ENCODE data around the gene MTA1. TPM values are rescaled to one million over a fixed set of nuclear protein-coding genes. Genes with fewer than 3 reads are reported as not detected.

The MTA1 gene
- polyA plus RNA-seq, result 1 to 10 TPM in 2 of 3 donors, under 1 TPM in 1; 0.82 to 3.0 (median 2.8) TPM

- H3K4me3 Mint-ChIP-seq, result peak within 1 kb of the TSS; percentile 70 to 85 (median 84)
- H3K36me3 Mint-ChIP-seq, result no peaks in the 10 kb centered on the region
- no peaks in the 10 kb centered on the region for H3K9me3 Mint-ChIP-seq
- H3K4me1 Mint-ChIP-seq, result peaks cover 32 to 41% of the 10 kb centered on the region in 2 donors
- peak in 2 of 3 donors; percentile 52 to 57 for DNase-seq
- H3K27me3 Mint-ChIP-seq (ENCODE audit: low read depth in 3 of 3), result peaks cover 5% of the 10 kb centered on the region in 3 donors
- H3K27ac Mint-ChIP-seq, result peak within 1 kb of the TSS in 4 of 6 donors; percentile 62 to 85 (median 78)
Measured at GRCh38 chr14:105419195-105420091, at the start of gene MTA1. TSS of gene MTA1 (plus strand) at chr14:105419827. CDS start at chr14:105420036, 209 bp downstream.

GRCh38 chr14:105374389-105374788, 45.2 kb upstream of the MTA1 start:
- Mint-ChIP-seq H3K9me3 (no peaks in the 10 kb centered on the region), H3K4me3 (no peak overlapping the region), H3K36me3 (peaks cover 0 to 4% (median 0%) of the 10 kb centered on the region in 3 donors), H3K27ac (peak overlapping the region in 5 of 6 donors; percentile 37 to 78 (median 46)), H3K27me3 (ENCODE audit: low read depth in 3 of 3) (peaks cover 0 to 12% (median 0%) of the 10 kb centered on the region in 3 donors), H3K4me1 (peaks cover 31 to 33% of the 10 kb centered on the region in 2 donors)
- DNase-seq, result no peak

GRCh38 chr14:105375635-105376057, 44.0 kb upstream of the MTA1 start:
- Mint-ChIP-seq H3K27me3 (ENCODE audit: low read depth in 3 of 3) (peaks cover 0 to 12% (median 0%) of the 10 kb centered on the region in 3 donors), H3K36me3 (peaks cover 0 to 3% (median 0%) of the 10 kb centered on the region in 3 donors)

GRCh38 chr14:105376521-105377440, 42.8 kb upstream of the MTA1 start:
- Mint-ChIP-seq H3K36me3 (no peaks in the 10 kb centered on the region), H3K4me3 (peak overlapping the region in 2 of 5 donors; percentile 19 to 24), H3K27me3 (ENCODE audit: low read depth in 3 of 3) (peaks cover 0 to 10% (median 0%) of the 10 kb centered on the region in 3 donors), H3K4me1 (peaks cover 24 to 28% of the 10 kb centered on the region in 2 donors), H3K27ac (peak overlapping the region in 4 of 6 donors; percentile 62 to 86 (median 68)), H3K9me3 (no peaks in the 10 kb centered on the region)
- DNase-seq, result no peak

More at GRCh38 chr14:105375635-105376057, 44.0 kb upstream of the MTA1 start:
- Mint-ChIP-seq H3K4me3 (peak overlapping the region; percentile 19 to 81 (median 66)), H3K27ac (peak overlapping the region; percentile 73 to 94 (median 88)), H3K4me1 (peaks cover 29 to 33% of the 10 kb centered on the region in 2 donors), H3K9me3 (no peaks in the 10 kb centered on the region)
- DNase-seq, result peak; percentile 64 to 74 (median 72)

GRCh38 chr14:105377555-105378182, 42.0 kb upstream of the MTA1 start:
- Mint-ChIP-seq H3K27me3 (ENCODE audit: low read depth in 3 of 3) (peaks cover 0 to 10% (median 0%) of the 10 kb centered on the region in 3 donors), H3K36me3 (no peaks in the 10 kb centered on the region), H3K9me3 (no peaks in the 10 kb centered on the region), H3K4me3 (peak overlapping the region in 3 of 5 donors; percentile 33 to 52 (median 48)), H3K27ac (peak overlapping the region; percentile 62 to 88 (median 72)), H3K4me1 (peaks cover 24 to 28% of the 10 kb centered on the region in 2 donors)
- peak in 1 of 3 donors; percentile 17 for DNase-seq

- peaks cover 0 to 10% (median 0%) of the 10 kb centered on the region in 3 donors for H3K27me3 Mint-ChIP-seq (ENCODE audit: low read depth in 3 of 3)
- H3K27ac Mint-ChIP-seq, result peak overlapping the region; percentile 35 to 88 (median 72)
- no peaks in the 10 kb centered on the region for H3K36me3 Mint-ChIP-seq
- H3K4me3 Mint-ChIP-seq, result peak overlapping the region in 4 of 5 donors; percentile 21 to 52 (median 40)
- DNase-seq, result no peak
- H3K4me1 Mint-ChIP-seq, result peaks cover 24 to 28% of the 10 kb centered on the region in 2 donors
- no peaks in the 10 kb centered on the region for H3K9me3 Mint-ChIP-seq
Measured at GRCh38 chr14:105378199-105378598, 41.4 kb upstream of the MTA1 start.

- no peak for DNase-seq
- peaks cover 0 to 10% (median 0%) of the 10 kb centered on the region in 3 donors for H3K27me3 Mint-ChIP-seq (ENCODE audit: low read depth in 3 of 3)
- peak overlapping the region in 3 of 6 donors; percentile 48 to 49 (median 49) for H3K27ac Mint-ChIP-seq
- H3K9me3 Mint-ChIP-seq, result no peaks in the 10 kb centered on the region
- peaks cover 0 to 4% (median 0%) of the 10 kb centered on the region in 3 donors for H3K36me3 Mint-ChIP-seq
- H3K4me3 Mint-ChIP-seq, result peak overlapping the region in 1 of 5 donors; percentile 3
- H3K4me1 Mint-ChIP-seq, result peaks cover 24 to 28% of the 10 kb centered on the region in 2 donors
Measured at GRCh38 chr14:105378873-105379685, 40.5 kb upstream of the MTA1 start.

- Mint-ChIP-seq H3K4me3 (no peak overlapping the region), H3K9me3 (no peaks in the 10 kb centered on the region), H3K4me1 (peaks cover 22 to 28% of the 10 kb centered on the region in 2 donors), H3K27ac (no peak overlapping the region), H3K27me3 (ENCODE audit: low read depth in 3 of 3) (peaks cover 0 to 10% (median 0%) of the 10 kb centered on the region in 3 donors), H3K36me3 (peaks cover 0 to 4% (median 0%) of the 10 kb centered on the region in 3 donors)
- no peak for DNase-seq
Measured at GRCh38 chr14:105379946-105380345, 39.7 kb upstream of the MTA1 start.

- H3K9me3 Mint-ChIP-seq, result no peaks in the 10 kb centered on the region
- peaks cover 0 to 8% (median 0%) of the 10 kb centered on the region in 3 donors for H3K27me3 Mint-ChIP-seq (ENCODE audit: low read depth in 3 of 3)
- H3K36me3 Mint-ChIP-seq, result peaks cover 0 to 4% (median 0%) of the 10 kb centered on the region in 3 donors
- H3K4me3 Mint-ChIP-seq, result no peak overlapping the region
- no peak for DNase-seq
- no peak overlapping the region for H3K27ac Mint-ChIP-seq
- H3K4me1 Mint-ChIP-seq, result peaks cover 18 to 21% of the 10 kb centered on the region in 2 donors
Measured at GRCh38 chr14:105380756-105381155, 38.9 kb upstream of the MTA1 start.

GRCh38 chr14:105381446-105382342, 37.9 kb upstream of the MTA1 start:
- Mint-ChIP-seq H3K4me1 (peaks cover 12 to 16% of the 10 kb centered on the region in 2 donors), H3K36me3 (peaks cover 0 to 4% (median 0%) of the 10 kb centered on the region in 3 donors), H3K4me3 (no peak overlapping the region), H3K9me3 (no peaks in the 10 kb centered on the region), H3K27me3 (ENCODE audit: low read depth in 3 of 3) (peaks cover 0 to 4% (median 0%) of the 10 kb centered on the region in 3 donors), H3K27ac (no peak overlapping the region)
- no peak for DNase-seq

- Mint-ChIP-seq H3K36me3 (peaks cover 0 to 4% (median 0%) of the 10 kb centered on the region in 3 donors), H3K4me1 (peaks cover 8 to 16% of the 10 kb centered on the region in 2 donors), H3K27ac (no peak overlapping the region), H3K4me3 (no peak overlapping the region), H3K9me3 (no peaks in the 10 kb centered on the region), H3K27me3 (ENCODE audit: low read depth in 3 of 3) (peaks cover 0 to 4% (median 0%) of the 10 kb centered on the region in 3 donors)
- no peak for DNase-seq
Measured at GRCh38 chr14:105382343-105383082, 37.1 kb upstream of the MTA1 start.
